HFFc6 (cell line): ENCODE results near the gene SLCO6A1. TPM values are rescaled to one million over a fixed set of nuclear protein-coding genes. Genes with fewer than 3 reads are reported as not detected.

Experiments
- DNase-seq: peaks from one replicate; pipeline ENCODE4 v3.0.0-alpha.2; 2018
- H3K27ac Mint-ChIP-seq: 2 replicates; pipeline ENCODE4 v1.8.0; 2020; ENCODE audit warnings: mild to moderate bottlenecking, mixed read lengths
- H3K27me3 Mint-ChIP-seq: 2 replicates; pipeline ENCODE4 v1.8.0; 2021; ENCODE audit warnings: mild to moderate bottlenecking, moderate library complexity, mixed read lengths; ENCODE audit not compliant: insufficient read depth
- H3K36me3 Mint-ChIP-seq: 2 replicates; pipeline ENCODE4 v1.8.0; 2021; ENCODE audit warnings: low read depth, mixed read lengths
- H3K4me1 Mint-ChIP-seq: 2 replicates; pipeline ENCODE4 v1.8.0; 2020; ENCODE audit warnings: low read depth, mixed read lengths
- H3K4me3 Mint-ChIP-seq: 2 replicates; pipeline ENCODE4 v1.8.0; 2020; ENCODE audit warnings: mild to moderate bottlenecking, moderate library complexity, mixed read lengths
- H3K9me3 Mint-ChIP-seq: 2 replicates; pipeline ENCODE4 v1.8.0; 2020; ENCODE audit warnings: mild to moderate bottlenecking, mixed read lengths
- CTCF ChIP-seq: fragments of 200-600 bp; sonication (generic); IDR thresholded peaks from 2 replicates; pipeline ENCODE4 v1.5.0; 2021; ENCODE audit warnings: antibody characterized with exemption, mild to moderate bottlenecking
- total RNA-seq, 6 experiments: library from RNA; stranded (reverse); fragmentation: NEBNext Ultra II Directional; extraction: Animal tissue kit (Norgen Biotek cat#: 25700); gene quantifications; 2 replicates in 1 of 6; 3 replicates in 5 of 6; pipeline ENCODE4 v1.2.3, GENCODE V29; 2021

The SLCO6A1 gene
- total RNA-seq, 6 experiments from 2014 or later, result not detected

- no peaks in the 10 kb centered on the region for H3K4me1 Mint-ChIP-seq
- TF ChIP-seq CTCF, result no peak
- DNase-seq, result no peak
- H3K27ac Mint-ChIP-seq, result no peak overlapping the region
- H3K9me3 Mint-ChIP-seq, result no peaks in the 10 kb centered on the region
- H3K36me3 Mint-ChIP-seq, result no peaks in the 10 kb centered on the region
- peaks cover 2% of the 10 kb centered on the region; the same call in 1 of the 2 replicates for H3K27me3 Mint-ChIP-seq
- no peak overlapping the region for H3K4me3 Mint-ChIP-seq
Measured at GRCh38 chr5:102531506-102531905, 32.7 kb upstream of the SLCO6A1 start.

GRCh38 chr5:102529447-102529846 is 30.6 kb upstream of the SLCO6A1 start:
- no peak for TF ChIP-seq CTCF
- DNase-seq, result no peak
- no peaks in the 10 kb centered on the region for H3K4me1 Mint-ChIP-seq
- peaks cover 2% of the 10 kb centered on the region; the same call in 1 of the 2 replicates for H3K27me3 Mint-ChIP-seq
- no peaks in the 10 kb centered on the region for H3K36me3 Mint-ChIP-seq
- no peaks in the 10 kb centered on the region for H3K9me3 Mint-ChIP-seq
- H3K4me3 Mint-ChIP-seq, result no peak overlapping the region
- no peak overlapping the region for H3K27ac Mint-ChIP-seq

- no peaks in the 10 kb centered on the region for H3K4me1 Mint-ChIP-seq
- no peak for DNase-seq
- H3K4me3 Mint-ChIP-seq, result no peak overlapping the region
- H3K36me3 Mint-ChIP-seq, result no peaks in the 10 kb centered on the region
- peaks cover 2% of the 10 kb centered on the region; the same call in 1 of the 2 replicates for H3K27me3 Mint-ChIP-seq
- no peak for TF ChIP-seq CTCF
- H3K9me3 Mint-ChIP-seq, result no peaks in the 10 kb centered on the region
- H3K27ac Mint-ChIP-seq, result no peak overlapping the region
Measured at GRCh38 chr5:102529031-102529430, 30.2 kb upstream of the SLCO6A1 start.

- Mint-ChIP-seq H3K4me1 (no peaks in the 10 kb centered on the region), H3K4me3 (no peak overlapping the region), H3K9me3 (no peaks in the 10 kb centered on the region), H3K27ac (no peak overlapping the region), H3K36me3 (no peaks in the 10 kb centered on the region), H3K27me3 (peaks cover 2% of the 10 kb centered on the region; the same call in 1 of the 2 replicates)
- no peak for DNase-seq
- no peak for TF ChIP-seq CTCF
Measured at GRCh38 chr5:102528600-102528999, 29.8 kb upstream of the SLCO6A1 start.

- no peak for TF ChIP-seq CTCF
- Mint-ChIP-seq H3K4me3 (no peak overlapping the region), H3K36me3 (no peaks in the 10 kb centered on the region), H3K27me3 (no peaks in the 10 kb centered on the region; the same call in 1 of the 2 replicates), H3K9me3 (no peaks in the 10 kb centered on the region), H3K27ac (no peak overlapping the region), H3K4me1 (no peaks in the 10 kb centered on the region)
- no peak for DNase-seq
Measured at GRCh38 chr5:102527547-102527946, 28.7 kb upstream of the SLCO6A1 start.
